CD4-positive, alpha-beta memory T cell (primary cell): Measurements from ENCODE around the gene CDK5RAP2. TPM values are rescaled to one million over a fixed set of nuclear protein-coding genes. Genes with fewer than 3 reads are reported as not detected.

ENCODE experiments used
- polyA plus RNA-seq, 2 donors: library from polyadenylated mRNA; unstranded; fragments of 300-500 nt; fragmentation: Illumina TruSeq; gene quantifications; one replicate each; pipeline ENCODE4 v1.2.3, GENCODE V29; 2021
- total RNA-seq, 2 experiments: library from RNA; stranded (reverse); gene quantifications; one replicate each; pipeline ENCODE4 v1.2.3, GENCODE V29; 2021

Gene CDK5RAP2
- total and polyA plus RNA-seq, 4 experiments from 2014 or later: 3.9 to 102 (median 59.4) TPM

Other genes starting within 250 kb of the CDK5RAP2 start
- 10 to 100 TPM; 14.2 to 14.9 TPM for gene MEGF9, start 134.3 kb upstream of the CDK5RAP2 start, total RNA-seq
- 1 to 10 TPM; 5.9 to 6.7 TPM for gene MEGF9, start 134.3 kb upstream of the CDK5RAP2 start, polyA plus RNA-seq
- 10 to 100 TPM; 73.7 to 77.8 TPM for gene FBXW2, start 213.2 kb upstream of the CDK5RAP2 start, total RNA-seq
- gene FBXW2, start 213.2 kb upstream of the CDK5RAP2 start, polyA plus RNA-seq: 10 to 100 TPM; 40.5 to 45.1 TPM